Panc1 (cell line): ENCODE results near the gene PDE11A. TPM values are rescaled to one million over a fixed set of nuclear protein-coding genes. Genes with fewer than 3 reads are reported as not detected.

Experiments
- ATAC-seq: fragments of 200-7000 bp; cut with Tn5 transposase; 2 replicates; pipeline ENCODE4 v1.9.1; 2020; ENCODE audit warnings: mild to moderate bottlenecking, moderate library complexity
- BruUV-seq: library from RNA; stranded (reverse); fragments of 400-500 nt; replicated peaks from 2 replicates; lab custom pipeline; 2021; lab: Mats Ljungman, UMichigan
- CTCF ChIA-PET: fragments of 300-600 bp; sonication (Branson Sonifier 250); formaldehyde crosslinking; loops from one replicate; lab custom pipeline; 2022; ENCODE audit warnings: antibody characterized with exemption; lab: Charles Lee
- POLR2A ChIA-PET: fragments of 300-600 bp; sonication (Branson Sonifier 250); formaldehyde crosslinking; loops from one replicate; lab custom pipeline; 2022; ENCODE audit warnings: antibody characterized with exemption; lab: Charles Lee
- DNase-seq: peaks from one replicate; pipeline ENCODE4 v3.0.0-alpha.2; 2010; ENCODE audit warnings: low read depth, low spot score
- H3K27ac ChIP-seq: 2 replicates; pipeline ENCODE4 v1.5.1; 2011; ENCODE audit warnings: mild to moderate bottlenecking, low read length, inconsistent platforms
- H3K27me3 ChIP-seq: fragments of 200-500 bp; sonication (Bioruptor generic); 2 replicates; pipeline ENCODE4 v1.6.0; 2014; ENCODE audit warnings: low read length, inconsistent platforms; ENCODE audit not compliant: control insufficient read depth, insufficient read depth
- H3K36me3 ChIP-seq: fragments of 200-500 bp; sonication (Bioruptor generic); 2 replicates; pipeline ENCODE4 v1.5.1; 2014; ENCODE audit warnings: inconsistent platforms, mild to moderate bottlenecking, low read length, moderate library complexity; ENCODE audit not compliant: control insufficient read depth, insufficient read depth
- H3K4me1 ChIP-seq: 2 replicates; pipeline ENCODE4 v1.5.1; 2011; ENCODE audit warnings: inconsistent platforms, mild to moderate bottlenecking, low read length, moderate library complexity; ENCODE audit not compliant: control insufficient read depth, insufficient read depth
- H3K4me3 ChIP-seq, 2 experiments: 2 replicates each; pipeline ENCODE4 v1.5.1; 2011 to 2012; ENCODE audit warnings: low read depth in 2 of 2, low read length in 2 of 2, mild to moderate bottlenecking in 2 of 2, inconsistent platforms in 1 of 2, moderate library complexity in 1 of 2
- H3K9me3 ChIP-seq: fragments of 200-500 bp; sonication (Bioruptor generic); 2 replicates; pipeline ENCODE4 v1.5.1; 2014; ENCODE audit warnings: low read depth, mild to moderate bottlenecking, inconsistent platforms, low read length, moderate library complexity; ENCODE audit not compliant: control insufficient read depth, insufficient read depth
- POLR2AphosphoS5 ChIP-seq: IDR thresholded peaks from 2 replicates; pipeline ENCODE4 v1.6.1; 2012; ENCODE audit warnings: mild to moderate bottlenecking, low read depth, low read length, moderate library complexity
- SIN3A ChIP-seq: IDR thresholded peaks from 2 replicates; pipeline ENCODE4 v1.6.1; 2012; ENCODE audit warnings: low read depth, mild to moderate bottlenecking, low read length, moderate library complexity, borderline replicate concordance; ENCODE audit not compliant: insufficient read depth
- TCF7L2 ChIP-seq: IDR thresholded peaks from 2 replicates; pipeline ENCODE4 v1.6.1; 2011; ENCODE audit warnings: mild to moderate bottlenecking, low read depth, low read length, inconsistent platforms
- in situ Hi-C: cut with HindIII; loops from 2 replicates; pipeline ENCODE4 v1.10.0; 2016; ENCODE audit warnings: low sequenced_read_pairs, low pct_unique_long_range_greater_than_20kb
- intact Hi-C: fragments of 100-400 bp; cut with micrococcal nuclease; formaldehyde crosslinking; loops from one replicate; pipeline ENCODE4 v1.10.0; 2022; ENCODE audit not compliant: unreplicated experiment
- total RNA-seq: library from RNA; stranded (reverse); gene quantifications from one replicate; pipeline ENCODE4 v1.2.1, GENCODE V29; 2021; ENCODE audit not compliant: unreplicated experiment
- TF ChIP-seq, protein P1 (sequence below): fragments of 450-650 bp; IDR thresholded peaks from 2 replicates; pipeline ENCODE4 v1.5.1; 2017; ENCODE audit warnings: mild to moderate bottlenecking
- TF ChIP-seq, protein P2 (sequence below), 2 experiments: IDR thresholded peaks; 2 replicates each; pipeline ENCODE4 v1.6.1; 2011 to 2012; ENCODE audit warnings: low read depth in 2 of 2, control low read depth in 1 of 2, low read length in 1 of 2, mild to moderate bottlenecking in 1 of 2, moderate library complexity in 1 of 2; ENCODE audit not compliant: insufficient read depth in 1 of 2

The PDE11A gene
- total RNA-seq, 1 experiment from 2014 or later, result not detected

DNA sequence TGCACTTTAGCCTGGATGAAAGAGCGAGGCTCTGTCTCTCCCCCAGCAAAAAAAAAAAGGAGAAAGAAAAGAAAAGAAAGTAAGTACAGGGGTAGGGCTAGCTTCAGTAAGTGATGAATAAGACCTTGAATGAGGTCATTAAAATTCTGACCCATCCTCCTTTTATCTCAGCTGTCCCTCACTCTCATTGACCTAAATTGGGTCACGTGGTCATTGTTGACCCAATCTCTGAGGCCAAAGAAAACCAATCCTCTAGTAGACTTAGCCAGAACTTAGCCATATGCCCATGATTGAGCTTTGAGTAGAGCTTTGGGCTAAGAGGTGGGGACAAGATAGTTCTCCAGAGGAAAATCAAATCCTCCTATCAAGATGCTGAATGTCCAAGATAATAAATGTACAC lies 149.3 kb downstream of the PDE11A start:
- intact Hi-C loops, result no loop called here
- BruUV-seq, result no TSS peak
- Histone ChIP-seq H3K4me1 (no peaks in the 10 kb centered on the region), H3K9me3 (no peaks in the 10 kb centered on the region), H3K4me3 (no peak overlapping the region), H3K36me3 (no peaks in the 10 kb centered on the region), H3K27me3 (no peaks in the 10 kb centered on the region), H3K27ac (no peak overlapping the region)
- in situ Hi-C loops, result no loop called here
- no peak for ATAC-seq
- no peak for DNase-seq
- ChIA-PET POLR2A (no interaction called here), CTCF (no interaction called here)
- TF ChIP-seq, protein P1, sequence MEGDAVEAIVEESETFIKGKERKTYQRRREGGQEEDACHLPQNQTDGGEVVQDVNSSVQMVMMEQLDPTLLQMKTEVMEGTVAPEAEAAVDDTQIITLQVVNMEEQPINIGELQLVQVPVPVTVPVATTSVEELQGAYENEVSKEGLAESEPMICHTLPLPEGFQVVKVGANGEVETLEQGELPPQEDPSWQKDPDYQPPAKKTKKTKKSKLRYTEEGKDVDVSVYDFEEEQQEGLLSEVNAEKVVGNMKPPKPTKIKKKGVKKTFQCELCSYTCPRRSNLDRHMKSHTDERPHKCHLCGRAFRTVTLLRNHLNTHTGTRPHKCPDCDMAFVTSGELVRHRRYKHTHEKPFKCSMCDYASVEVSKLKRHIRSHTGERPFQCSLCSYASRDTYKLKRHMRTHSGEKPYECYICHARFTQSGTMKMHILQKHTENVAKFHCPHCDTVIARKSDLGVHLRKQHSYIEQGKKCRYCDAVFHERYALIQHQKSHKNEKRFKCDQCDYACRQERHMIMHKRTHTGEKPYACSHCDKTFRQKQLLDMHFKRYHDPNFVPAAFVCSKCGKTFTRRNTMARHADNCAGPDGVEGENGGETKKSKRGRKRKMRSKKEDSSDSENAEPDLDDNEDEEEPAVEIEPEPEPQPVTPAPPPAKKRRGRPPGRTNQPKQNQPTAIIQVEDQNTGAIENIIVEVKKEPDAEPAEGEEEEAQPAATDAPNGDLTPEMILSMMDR, result no peak
- TF ChIP-seq, protein P2, sequence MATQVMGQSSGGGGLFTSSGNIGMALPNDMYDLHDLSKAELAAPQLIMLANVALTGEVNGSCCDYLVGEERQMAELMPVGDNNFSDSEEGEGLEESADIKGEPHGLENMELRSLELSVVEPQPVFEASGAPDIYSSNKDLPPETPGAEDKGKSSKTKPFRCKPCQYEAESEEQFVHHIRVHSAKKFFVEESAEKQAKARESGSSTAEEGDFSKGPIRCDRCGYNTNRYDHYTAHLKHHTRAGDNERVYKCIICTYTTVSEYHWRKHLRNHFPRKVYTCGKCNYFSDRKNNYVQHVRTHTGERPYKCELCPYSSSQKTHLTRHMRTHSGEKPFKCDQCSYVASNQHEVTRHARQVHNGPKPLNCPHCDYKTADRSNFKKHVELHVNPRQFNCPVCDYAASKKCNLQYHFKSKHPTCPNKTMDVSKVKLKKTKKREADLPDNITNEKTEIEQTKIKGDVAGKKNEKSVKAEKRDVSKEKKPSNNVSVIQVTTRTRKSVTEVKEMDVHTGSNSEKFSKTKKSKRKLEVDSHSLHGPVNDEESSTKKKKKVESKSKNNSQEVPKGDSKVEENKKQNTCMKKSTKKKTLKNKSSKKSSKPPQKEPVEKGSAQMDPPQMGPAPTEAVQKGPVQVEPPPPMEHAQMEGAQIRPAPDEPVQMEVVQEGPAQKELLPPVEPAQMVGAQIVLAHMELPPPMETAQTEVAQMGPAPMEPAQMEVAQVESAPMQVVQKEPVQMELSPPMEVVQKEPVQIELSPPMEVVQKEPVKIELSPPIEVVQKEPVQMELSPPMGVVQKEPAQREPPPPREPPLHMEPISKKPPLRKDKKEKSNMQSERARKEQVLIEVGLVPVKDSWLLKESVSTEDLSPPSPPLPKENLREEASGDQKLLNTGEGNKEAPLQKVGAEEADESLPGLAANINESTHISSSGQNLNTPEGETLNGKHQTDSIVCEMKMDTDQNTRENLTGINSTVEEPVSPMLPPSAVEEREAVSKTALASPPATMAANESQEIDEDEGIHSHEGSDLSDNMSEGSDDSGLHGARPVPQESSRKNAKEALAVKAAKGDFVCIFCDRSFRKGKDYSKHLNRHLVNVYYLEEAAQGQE (IDR thresholded peaks at IDR 0.05; ENCODE audit: insufficient read depth in 1 of 2, low read depth in 2 of 2, low read length in 1 of 2), result no peak
- TF ChIP-seq TCF7L2 (no peak), POLR2AphosphoS5 (no peak), SIN3A (no peak)

DNA sequence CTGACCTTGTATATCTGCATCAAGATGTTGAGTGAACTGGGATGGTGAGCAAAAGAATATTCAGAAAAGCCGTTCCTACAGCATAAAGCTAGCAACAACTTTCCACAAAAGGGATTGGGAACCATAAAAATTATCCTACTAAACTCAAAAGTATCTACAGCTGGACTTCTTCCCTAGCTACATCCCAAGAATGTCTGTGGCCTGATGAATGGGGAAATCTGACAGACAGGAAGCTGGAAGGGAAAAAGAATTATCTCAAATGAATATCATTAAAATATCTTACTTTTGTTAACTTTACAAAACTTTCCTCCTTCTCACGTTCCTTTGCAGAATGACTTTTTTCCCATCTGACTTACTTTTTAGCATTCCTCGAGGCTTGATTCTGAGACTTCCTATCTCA lies 150.9 kb downstream of the PDE11A start:
- H3K4me3 ChIP-seq, result no peak overlapping the region
- intact Hi-C loops, result no loop called here
- no peak overlapping the region for H3K27ac ChIP-seq
- H3K36me3 ChIP-seq, result no peaks in the 10 kb centered on the region
- TF ChIP-seq SIN3A (no peak), POLR2AphosphoS5 (no peak), TCF7L2 (no peak)
- TF ChIP-seq, protein P1, result no peak
- TF ChIP-seq, protein P2 (IDR thresholded peaks at IDR 0.05; ENCODE audit: insufficient read depth in 1 of 2, low read depth in 2 of 2, low read length in 1 of 2), result no peak
- POLR2A ChIA-PET, result no interaction called here
- no peaks in the 10 kb centered on the region for H3K9me3 ChIP-seq
- DNase-seq (no peak), ATAC-seq (no peak)
- in situ Hi-C loops, result no loop called here
- H3K4me1 ChIP-seq, result no peaks in the 10 kb centered on the region
- no TSS peak for BruUV-seq
- H3K27me3 ChIP-seq, result no peaks in the 10 kb centered on the region
- CTCF ChIA-PET, result no interaction called here
